HUES48 (cell line): ENCODE results near the gene HOXC13.

Experiments
- H3K27ac ChIP-seq: one replicate; pipeline ENCODE4 v1.7.0; 2013; ENCODE audit warnings: low read depth, low read length, inconsistent platforms
- H3K27me3 ChIP-seq: 2 replicates; pipeline ENCODE4 v1.6.1; 2013; ENCODE audit warnings: mild to moderate bottlenecking, low read length; ENCODE audit not compliant: control insufficient read depth, insufficient read depth
- H3K36me3 ChIP-seq: 2 replicates; pipeline ENCODE4 v1.6.1; 2013; ENCODE audit warnings: low read length; ENCODE audit not compliant: control insufficient read depth, insufficient read depth
- H3K4me1 ChIP-seq: 2 replicates; pipeline ENCODE4 v1.6.1; 2013; ENCODE audit warnings: mild to moderate bottlenecking, low read length; ENCODE audit not compliant: control insufficient read depth, insufficient read depth
- H3K4me3 ChIP-seq: 2 replicates; pipeline ENCODE4 v1.5.1; 2013; ENCODE audit warnings: mild to moderate bottlenecking, low read depth, low read length
- H3K9ac ChIP-seq: 2 replicates; pipeline ENCODE4 v1.6.1; 2013; ENCODE audit warnings: mild to moderate bottlenecking, low read depth, low read length, moderate library complexity
- H3K9me3 ChIP-seq: 2 replicates; pipeline ENCODE4 v1.6.1; 2013; ENCODE audit warnings: low read length; ENCODE audit not compliant: control insufficient read depth, insufficient read depth

Gene HOXC13

GRCh38 chr12:53987787-53988230 is 49.2 kb downstream of the HOXC13 start:
- Histone ChIP-seq H3K36me3 (no peaks in the 10 kb centered on the region), H3K9me3 (no peaks in the 10 kb centered on the region), H3K27ac (no peak overlapping the region), H3K4me3 (no peak overlapping the region), H3K9ac (no peak overlapping the region), H3K4me1 (no peaks in the 10 kb centered on the region; the same call in 1 of the 2 replicates), H3K27me3 (peaks cover 99% of the 10 kb centered on the region)

- Histone ChIP-seq H3K9me3 (no peaks in the 10 kb centered on the region), H3K4me3 (no peak overlapping the region), H3K27me3 (peaks cover 99% of the 10 kb centered on the region), H3K36me3 (no peaks in the 10 kb centered on the region), H3K27ac (no peak overlapping the region), H3K4me1 (no peaks in the 10 kb centered on the region; the same call in 1 of the 2 replicates), H3K9ac (no peak overlapping the region)
Observed at GRCh38 chr12:53988541-53989226, 50.1 kb downstream of the HOXC13 start.

DNA sequence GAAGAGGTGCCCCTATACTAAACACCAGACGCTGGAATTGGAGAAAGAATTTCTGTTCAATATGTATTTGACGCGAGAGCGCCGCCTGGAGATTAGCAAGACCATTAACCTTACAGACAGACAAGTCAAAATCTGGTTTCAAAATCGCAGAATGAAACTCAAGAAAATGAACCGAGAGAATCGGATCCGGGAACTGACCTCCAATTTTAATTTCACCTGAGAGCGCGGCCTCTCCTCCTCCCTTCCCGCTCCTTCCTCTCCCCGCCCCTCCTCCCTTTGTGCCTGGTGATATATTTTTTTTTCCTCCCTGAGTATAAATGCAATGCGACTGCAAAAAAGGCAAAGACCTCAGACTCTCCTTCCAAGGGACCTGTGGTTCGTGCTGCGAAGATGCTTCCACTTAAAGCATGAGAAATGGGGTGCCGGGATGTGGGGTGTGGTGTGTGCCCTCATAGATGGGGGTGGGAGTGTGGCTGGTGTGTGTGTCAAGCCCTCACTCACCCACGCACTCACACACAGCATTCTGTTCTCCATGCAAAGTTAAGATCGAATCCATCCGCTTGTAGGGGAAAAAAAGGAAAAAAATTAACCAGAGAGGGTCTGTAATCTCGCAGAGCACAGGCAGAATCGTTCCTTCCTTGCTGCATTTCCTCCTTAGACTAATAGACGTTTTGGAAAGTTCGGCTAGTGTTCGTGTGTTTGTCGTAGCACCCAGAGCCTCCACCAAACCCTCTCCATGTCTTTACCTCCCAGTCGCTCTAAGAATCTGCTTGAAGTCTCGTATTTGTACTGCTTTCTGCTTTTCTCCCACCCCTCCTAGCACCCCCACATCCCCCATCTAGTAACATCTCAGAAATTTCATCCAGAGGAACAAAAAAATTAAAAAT is 50.8 kb downstream of the HOXC13 start:
- Histone ChIP-seq H3K4me1 (no peaks in the 10 kb centered on the region; the same call in 1 of the 2 replicates), H3K36me3 (no peaks in the 10 kb centered on the region), H3K27ac (no peak overlapping the region), H3K4me3 (no peak overlapping the region), H3K27me3 (peaks cover 99% of the 10 kb centered on the region), H3K9me3 (no peaks in the 10 kb centered on the region), H3K9ac (no peak overlapping the region)

- Histone ChIP-seq H3K4me3 (no peak overlapping the region), H3K9ac (no peak overlapping the region), H3K36me3 (no peaks in the 10 kb centered on the region), H3K27ac (no peak overlapping the region), H3K4me1 (peaks cover 3% of the 10 kb centered on the region; the same call in 1 of the 2 replicates), H3K9me3 (no peaks in the 10 kb centered on the region), H3K27me3 (peaks cover 100% of the 10 kb centered on the region)
Observed at GRCh38 chr12:53990311-53991076, 51.9 kb downstream of the HOXC13 start.

DNA sequence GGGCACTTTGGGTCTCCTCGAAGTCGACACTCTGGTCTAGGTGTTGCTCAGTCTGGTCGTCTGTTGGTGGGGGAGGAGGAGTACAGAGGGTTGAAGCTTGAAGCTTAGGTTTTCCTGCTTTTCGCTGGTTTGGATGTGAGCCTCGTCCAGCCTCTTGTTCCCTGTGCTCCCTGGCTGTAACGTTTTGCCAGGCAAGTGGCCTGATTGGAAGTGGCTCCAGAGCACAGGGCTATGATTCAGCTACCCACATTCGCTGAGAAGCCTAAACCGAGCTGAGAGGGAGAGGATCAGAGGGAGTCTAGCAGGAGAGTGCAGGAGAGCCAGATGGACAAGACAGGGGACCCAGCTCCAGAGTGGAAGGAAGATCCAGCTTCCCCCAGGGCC is 52.4 kb downstream of the HOXC13 start:
- Histone ChIP-seq H3K4me3 (no peak overlapping the region), H3K27ac (no peak overlapping the region), H3K4me1 (peaks cover 3% of the 10 kb centered on the region; the same call in 1 of the 2 replicates), H3K9ac (no peak overlapping the region), H3K36me3 (no peaks in the 10 kb centered on the region), H3K9me3 (no peaks in the 10 kb centered on the region), H3K27me3 (peaks cover 100% of the 10 kb centered on the region)

DNA sequence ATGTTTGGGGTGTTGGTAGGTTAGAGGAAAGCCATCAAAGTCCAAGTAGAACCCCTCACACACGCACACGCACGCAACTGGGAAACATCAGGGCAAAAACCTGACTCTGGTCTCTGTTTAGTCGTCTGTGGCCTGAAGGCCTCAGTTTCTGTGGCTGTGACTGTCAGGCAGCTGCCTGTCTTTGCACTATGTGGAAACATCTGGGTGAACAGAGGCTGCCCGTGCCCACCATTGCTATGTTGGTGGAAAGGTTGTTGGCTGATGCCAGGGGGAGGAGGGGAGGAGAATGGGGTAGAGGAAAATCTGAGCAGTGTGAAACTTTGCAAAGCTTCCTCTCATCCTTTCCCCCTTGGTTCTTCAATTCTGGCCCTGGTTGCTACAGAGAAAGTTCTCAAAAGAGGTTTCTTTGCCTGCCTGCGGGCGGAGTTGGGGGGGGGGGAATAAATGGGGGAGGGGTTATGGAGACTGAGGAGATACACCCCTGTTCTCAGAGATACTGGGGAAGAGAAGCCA is 53.8 kb downstream of the HOXC13 start:
- H3K9ac ChIP-seq = no peak overlapping the region
- H3K27ac ChIP-seq = no peak overlapping the region
- H3K4me3 ChIP-seq = no peak overlapping the region
- H3K27me3 ChIP-seq = peaks cover 100% of the 10 kb centered on the region
- H3K4me1 ChIP-seq = peaks cover 3% of the 10 kb centered on the region; the same call in 1 of the 2 replicates
- H3K9me3 ChIP-seq = no peaks in the 10 kb centered on the region
- no peaks in the 10 kb centered on the region for H3K36me3 ChIP-seq

DNA sequence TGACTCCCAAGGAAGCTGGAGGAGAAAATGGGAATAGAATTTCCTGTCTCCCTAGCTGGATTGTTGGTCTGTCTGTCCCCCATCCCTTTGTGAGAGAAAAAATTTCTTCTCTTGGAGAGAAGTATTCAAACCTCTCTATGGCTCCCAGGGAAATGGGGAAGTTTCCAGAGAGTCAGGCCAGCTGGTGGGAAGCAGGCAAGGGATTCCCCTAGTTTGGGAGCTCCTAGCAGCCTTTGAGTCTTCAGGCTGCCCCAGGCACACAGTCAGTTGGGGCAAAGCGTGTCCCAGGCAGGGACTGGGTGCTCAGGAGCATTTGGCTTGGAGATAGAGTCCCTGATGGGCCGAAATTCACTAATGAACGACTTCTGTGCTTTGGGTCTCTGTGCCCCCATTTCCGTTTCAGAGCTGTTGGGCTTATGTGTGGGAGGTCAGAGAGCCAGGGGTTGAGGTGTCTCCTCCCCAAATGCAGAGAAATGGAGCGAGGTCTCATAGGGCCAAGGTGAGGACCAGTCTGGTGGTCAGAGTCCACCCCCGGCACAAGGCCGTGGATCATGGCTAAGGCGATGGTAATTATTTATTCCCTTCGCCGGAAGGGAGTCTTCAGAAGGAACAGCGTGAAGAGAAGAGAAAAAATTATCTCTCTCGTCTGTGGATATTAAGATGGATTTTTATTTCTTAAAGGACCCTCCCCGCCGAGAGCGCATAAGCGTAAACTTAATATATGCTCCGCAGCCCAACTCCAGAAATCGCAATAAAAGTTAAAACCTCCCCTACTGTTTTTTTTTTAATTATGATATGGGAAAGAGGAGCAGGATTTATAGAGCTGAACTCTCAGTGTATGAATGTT is 54.8 kb downstream of the HOXC13 start:
- Histone ChIP-seq H3K27me3 (peaks cover 100% of the 10 kb centered on the region), H3K36me3 (no peaks in the 10 kb centered on the region), H3K9me3 (no peaks in the 10 kb centered on the region), H3K4me3 (no peak overlapping the region), H3K9ac (no peak overlapping the region), H3K4me1 (peaks cover 3% of the 10 kb centered on the region; the same call in 1 of the 2 replicates), H3K27ac (no peak overlapping the region)

GRCh38 chr12:53994009-53994263 is 55.3 kb downstream of the HOXC13 start:
- H3K27ac ChIP-seq = no peak overlapping the region
- H3K4me1 ChIP-seq = peaks cover 3% of the 10 kb centered on the region; the same call in 1 of the 2 replicates
- H3K4me3 ChIP-seq = no peak overlapping the region
- no peaks in the 10 kb centered on the region for H3K36me3 ChIP-seq
- H3K9ac ChIP-seq = no peak overlapping the region
- peaks cover 100% of the 10 kb centered on the region for H3K27me3 ChIP-seq
- no peaks in the 10 kb centered on the region for H3K9me3 ChIP-seq

- Histone ChIP-seq H3K27ac (no peak overlapping the region), H3K27me3 (peaks cover 100% of the 10 kb centered on the region), H3K4me1 (peaks cover 3% of the 10 kb centered on the region; the same call in 1 of the 2 replicates), H3K9ac (no peak overlapping the region), H3K4me3 (no peak overlapping the region), H3K9me3 (no peaks in the 10 kb centered on the region), H3K36me3 (no peaks in the 10 kb centered on the region)
Observed at GRCh38 chr12:53994264-53995001, 55.8 kb downstream of the HOXC13 start.
